Measurements from ENCODE around the gene XRCC5.
"Not testable (repeated sequence)": the region's sequence is repeated elsewhere in the genome, so short reads cannot be mapped to it uniquely, and the experiment has no call there.

The XRCC5 gene

GRCh38 chr2:216119986-216120385 lies 10.8 kb downstream of the XRCC5 start:
- DNase-seq, result no peak

GRCh38 chr2:216121255-216121654 lies 12.1 kb downstream of the XRCC5 start:
- DNase-seq, result no peak

- DNase-seq, result no peak
These were observed 17.8 kb downstream of the XRCC5 start for GRCh38 chr2:216126943-216127342.

- DNase-seq, result no peak
These were observed 21.3 kb downstream of the XRCC5 start for GRCh38 chr2:216130346-216130971.

- DNase-seq, result no peak
These were observed 22.2 kb downstream of the XRCC5 start for GRCh38 chr2:216131175-216131926.

GRCh38 chr2:216132585-216132984 lies 23.4 kb downstream of the XRCC5 start:
- DNase-seq, result no peak

GRCh38 chr2:216133397-216133796 lies 24.2 kb downstream of the XRCC5 start:
- DNase-seq, result no peak

GRCh38 chr2:216134958-216135541 lies 25.9 kb downstream of the XRCC5 start:
- DNase-seq, result no peak

GRCh38 chr2:216139884-216140283 lies 30.7 kb downstream of the XRCC5 start:
- peak; percentile 15 for DNase-seq

GRCh38 chr2:216141516-216141915 lies 32.4 kb downstream of the XRCC5 start:
- not testable (repeated sequence) for DNase-seq

GRCh38 chr2:216142540-216142939 lies 33.4 kb downstream of the XRCC5 start:
- DNase-seq, result no peak

- no peak for DNase-seq
These were observed 35.2 kb downstream of the XRCC5 start for GRCh38 chr2:216144372-216144771.

- DNase-seq, result no peak
These were observed 35.7 kb downstream of the XRCC5 start for GRCh38 chr2:216144857-216145256.

- no peak for DNase-seq
These were observed 37.4 kb downstream of the XRCC5 start for GRCh38 chr2:216146573-216146972.

GRCh38 chr2:216147172-216148131 lies 38.3 kb downstream of the XRCC5 start:
- DNase-seq, result no peak

- no peak for DNase-seq
These were observed 39.8 kb downstream of the XRCC5 start for GRCh38 chr2:216148983-216149382.

- DNase-seq, result no peak
These were observed 40.6 kb downstream of the XRCC5 start for GRCh38 chr2:216149741-216150140.

- DNase-seq, result no peak
These were observed 42.3 kb downstream of the XRCC5 start for GRCh38 chr2:216151313-216152025.

- DNase-seq, result no peak
These were observed 46.8 kb downstream of the XRCC5 start for GRCh38 chr2:216155954-216156353.

GRCh38 chr2:216156822-216157221 lies 47.7 kb downstream of the XRCC5 start:
- DNase-seq, result no peak

- DNase-seq, result no peak
These were observed 50.0 kb downstream of the XRCC5 start for GRCh38 chr2:216159144-216159543.

GRCh38 chr2:216159646-216160045 lies 50.5 kb downstream of the XRCC5 start:
- no peak for DNase-seq

Measured in NCI-H1694 (cell line).